ENCODE measurements around the gene RHOBTB1.
A peak's percentile ranks its signal among the peaks of the same experiment; 100 is the strongest.

The RHOBTB1 gene

DNA sequence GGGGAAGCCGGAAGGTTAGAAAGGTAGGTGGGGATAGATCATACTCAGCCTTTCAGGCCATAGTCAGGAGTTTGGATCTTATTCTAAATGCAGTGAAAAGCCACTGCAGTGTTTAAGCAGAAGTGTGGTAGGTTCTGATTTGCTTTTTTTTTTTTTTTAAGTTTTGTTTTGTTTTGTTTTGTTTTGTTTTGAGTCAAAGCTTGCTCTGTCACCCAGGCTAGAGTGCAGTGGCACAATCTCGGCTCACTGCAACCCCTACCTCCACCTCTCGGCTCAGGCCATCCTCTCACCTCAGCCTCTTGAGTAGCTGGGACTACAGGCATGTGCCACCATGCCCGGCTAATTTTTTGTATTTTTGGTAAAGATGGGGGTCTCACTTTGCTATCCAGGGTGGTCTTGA is 23.5 kb downstream of the RHOBTB1 start:
- H4K8ac ChIP-seq (ENCODE audit: low read depth, low read length): no peak overlapping the region

DNA sequence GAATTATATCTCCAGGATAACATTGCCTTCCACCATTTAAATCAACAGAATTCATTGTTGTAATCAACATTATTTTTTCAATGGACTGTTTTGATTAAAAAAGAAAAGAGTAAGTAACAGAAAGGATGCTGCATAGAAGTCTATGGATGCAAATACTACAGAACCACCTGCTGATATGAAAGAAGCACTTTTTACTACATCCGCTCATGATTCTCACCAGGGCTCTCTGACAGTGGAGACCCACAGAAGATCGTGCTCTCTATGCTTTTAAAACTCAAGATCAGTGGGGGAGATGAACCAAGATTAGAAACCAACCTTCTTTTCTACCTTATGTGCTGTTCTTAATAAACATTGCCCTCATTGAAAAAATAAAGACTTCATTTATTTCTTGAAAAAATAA is 24.4 kb downstream of the RHOBTB1 start:
- no peak overlapping the region for H3K9ac ChIP-seq (ENCODE audit: low read length)
- H2BK120ac ChIP-seq (ENCODE audit: low read depth, low read length): no peak overlapping the region

More for the DNA sequence above, 23.5 kb downstream of the RHOBTB1 start:
- no peak overlapping the region for H3K56ac ChIP-seq (ENCODE audit: low read length)
- no peaks in the 10 kb centered on the region for H3K79me1 ChIP-seq (ENCODE audit: low read length)
- no peaks in the 10 kb centered on the region for H3K36me3 ChIP-seq (ENCODE audit: control insufficient read depth, insufficient read depth, low read length)
- H2BK15ac ChIP-seq (replicated peaks; ENCODE audit: low read depth): no peak overlapping the region
- no peaks in the 10 kb centered on the region for H3K27me3 ChIP-seq (ENCODE audit: insufficient read depth, low read length, poor library complexity)
- no peak overlapping the region for H3K18ac ChIP-seq (ENCODE audit: low read length)
- no peaks in the 10 kb centered on the region for H3K79me2 ChIP-seq (ENCODE audit: control insufficient read depth, insufficient read depth, low read length)
- H3K9ac ChIP-seq (ENCODE audit: low read length): no peak overlapping the region
- H4K5ac ChIP-seq (ENCODE audit: low read length): no peak overlapping the region
- H3K4me3 ChIP-seq (ENCODE audit: low read length): no peak overlapping the region
- no peak overlapping the region for H3K27ac ChIP-seq (ENCODE audit: low read depth, low read length)
- H2AK5ac ChIP-seq (ENCODE audit: low read length): no peak overlapping the region
- H3K23ac ChIP-seq (ENCODE audit: low read length): no peak overlapping the region
- WGBS (ENCODE audit: extremely low coverage, insufficient coverage, low lambda C conversion rate): no CpG with 5 or more reads among the region's 4 CpGs
- no peak overlapping the region for H3K4ac ChIP-seq (ENCODE audit: low read depth, low read length)
- DNase-seq: no peak
- H2BK120ac ChIP-seq (ENCODE audit: low read depth, low read length): no peak overlapping the region
- no peak overlapping the region for H2BK5ac ChIP-seq (ENCODE audit: low read length)
- H3K4me2 ChIP-seq (ENCODE audit: low read length): no peak overlapping the region
- no peaks in the 10 kb centered on the region for H3K4me1 ChIP-seq (ENCODE audit: control insufficient read depth, low read depth, low read length)

DNA sequence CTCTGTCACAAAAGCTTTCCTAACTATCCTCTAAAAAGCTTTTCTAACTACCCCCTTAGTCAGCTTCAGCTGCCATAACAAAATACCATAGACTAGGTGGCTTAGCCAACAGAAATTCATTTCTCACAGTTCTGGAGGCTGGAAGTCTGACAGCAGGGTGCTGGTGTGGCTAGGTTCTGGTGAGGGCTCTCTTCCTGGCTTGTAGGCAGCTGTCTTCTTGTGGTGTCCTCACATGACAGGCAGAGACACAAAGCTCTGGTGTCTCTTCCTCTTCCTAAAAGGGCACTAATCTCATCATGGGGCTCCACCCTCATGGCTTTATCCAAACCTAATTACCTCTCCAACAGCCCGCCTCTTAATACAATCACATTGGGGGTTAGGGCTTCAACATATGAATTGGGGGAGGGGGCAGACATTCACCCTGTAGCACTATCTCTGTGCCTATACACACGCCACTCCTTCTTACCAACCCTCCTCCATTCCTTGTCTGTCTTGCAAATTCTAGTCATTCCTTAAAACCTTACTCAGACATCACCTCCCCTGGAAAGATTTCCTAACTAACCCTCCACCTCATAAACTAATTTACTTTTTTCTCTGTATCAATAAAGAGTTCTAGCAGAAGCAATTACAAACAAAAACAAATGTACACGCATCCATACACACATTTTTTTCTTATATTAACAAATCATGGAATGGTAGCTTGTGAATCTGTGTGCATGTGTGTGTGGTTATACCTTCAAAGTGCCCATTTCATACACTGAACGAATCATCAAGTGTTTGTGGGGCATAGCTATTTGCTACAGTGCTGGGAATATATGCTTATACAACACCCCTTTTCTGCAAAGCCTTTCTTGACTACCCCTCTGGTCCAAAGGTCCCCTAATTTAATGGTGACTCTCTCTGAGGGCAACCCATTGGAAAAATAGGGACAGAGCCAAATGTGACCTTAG is 26.4 kb downstream of the RHOBTB1 start:
- WGBS (ENCODE audit: extremely low coverage, insufficient coverage, low lambda C conversion rate): 100% methylated on average over 1 of the region's 4 CpGs
- no peak overlapping the region for H3K23ac ChIP-seq (ENCODE audit: low read length)
- H3K27ac ChIP-seq (ENCODE audit: low read depth, low read length): no peak overlapping the region

More for the DNA sequence above, 24.4 kb downstream of the RHOBTB1 start:
- Histone ChIP-seq H4K5ac (ENCODE audit: low read length) (no peak overlapping the region), H3K23ac (ENCODE audit: low read length) (no peak overlapping the region), H2BK15ac (replicated peaks; ENCODE audit: low read depth) (no peak overlapping the region), H3K36me3 (ENCODE audit: control insufficient read depth, insufficient read depth, low read length) (no peaks in the 10 kb centered on the region), H3K4me3 (ENCODE audit: low read length) (no peak overlapping the region), H3K4ac (ENCODE audit: low read depth, low read length) (no peak overlapping the region), H2BK5ac (ENCODE audit: low read length) (no peak overlapping the region), H3K18ac (ENCODE audit: low read length) (no peak overlapping the region), H3K4me2 (ENCODE audit: low read length) (no peak overlapping the region), H3K56ac (ENCODE audit: low read length) (no peak overlapping the region), H2AK5ac (ENCODE audit: low read length) (no peak overlapping the region), H3K27ac (ENCODE audit: low read depth, low read length) (no peak overlapping the region), H3K79me1 (ENCODE audit: low read length) (no peaks in the 10 kb centered on the region), H3K4me1 (ENCODE audit: control insufficient read depth, low read depth, low read length) (no peaks in the 10 kb centered on the region), H4K8ac (ENCODE audit: low read depth, low read length) (no peak overlapping the region), H3K27me3 (ENCODE audit: insufficient read depth, low read length, poor library complexity) (no peaks in the 10 kb centered on the region), H3K79me2 (ENCODE audit: control insufficient read depth, insufficient read depth, low read length) (no peaks in the 10 kb centered on the region)
- no CpG with 5 or more reads among the region's 2 CpGs for WGBS (ENCODE audit: extremely low coverage, insufficient coverage, low lambda C conversion rate)
- DNase-seq: no peak

DNA sequence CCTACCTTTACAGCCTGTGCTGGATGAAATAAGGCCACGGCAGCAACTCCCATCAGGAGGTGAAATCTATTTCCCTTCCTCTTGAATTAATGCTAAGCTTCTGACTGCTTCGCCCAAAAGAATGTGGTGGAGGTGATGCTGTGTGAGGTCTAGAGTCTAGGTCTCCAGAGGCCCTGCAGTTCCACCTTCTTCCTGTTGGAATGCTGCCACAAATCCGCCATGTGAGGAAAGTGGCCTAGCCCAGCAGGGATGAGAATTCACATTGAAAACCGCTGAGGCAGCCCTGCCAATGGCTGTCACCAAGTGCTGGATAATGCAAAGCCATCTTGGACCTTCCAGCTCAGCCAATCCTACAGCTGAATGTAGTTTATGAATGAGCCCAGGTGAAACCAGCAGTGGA is 28.0 kb downstream of the RHOBTB1 start:
- no peaks in the 10 kb centered on the region for H3K4me1 ChIP-seq (ENCODE audit: control insufficient read depth, low read depth, low read length)
- no CpG with 5 or more reads among the region's 4 CpGs for WGBS (ENCODE audit: extremely low coverage, insufficient coverage, low lambda C conversion rate)
- H4K5ac ChIP-seq (ENCODE audit: low read length): no peak overlapping the region
- H3K79me1 ChIP-seq (ENCODE audit: low read length): no peaks in the 10 kb centered on the region
- H3K9ac ChIP-seq (ENCODE audit: low read length): no peak overlapping the region
- no peak overlapping the region for H3K4me2 ChIP-seq (ENCODE audit: low read length)
- no peak overlapping the region for H3K4me3 ChIP-seq (ENCODE audit: low read length)
- no peak overlapping the region for H4K8ac ChIP-seq (ENCODE audit: low read depth, low read length)
- H3K18ac ChIP-seq (ENCODE audit: low read length): no peak overlapping the region
- H3K79me2 ChIP-seq (ENCODE audit: control insufficient read depth, insufficient read depth, low read length): no peaks in the 10 kb centered on the region
- DNase-seq: peak; percentile 62
- H3K4ac ChIP-seq (ENCODE audit: low read depth, low read length): no peak overlapping the region
- no peak overlapping the region for H2BK5ac ChIP-seq (ENCODE audit: low read length)
- no peaks in the 10 kb centered on the region for H3K36me3 ChIP-seq (ENCODE audit: control insufficient read depth, insufficient read depth, low read length)
- no peak overlapping the region for H3K23ac ChIP-seq (ENCODE audit: low read length)
- no peak overlapping the region for H2AK5ac ChIP-seq (ENCODE audit: low read length)
- no peaks in the 10 kb centered on the region for H3K27me3 ChIP-seq (ENCODE audit: insufficient read depth, low read length, poor library complexity)
- H3K27ac ChIP-seq (ENCODE audit: low read depth, low read length): no peak overlapping the region
- no peak overlapping the region for H2BK15ac ChIP-seq (replicated peaks; ENCODE audit: low read depth)
- H3K56ac ChIP-seq (ENCODE audit: low read length): no peak overlapping the region
- H2BK120ac ChIP-seq (ENCODE audit: low read depth, low read length): no peak overlapping the region

More for the DNA sequence above, 26.4 kb downstream of the RHOBTB1 start:
- Histone ChIP-seq H3K4ac (ENCODE audit: low read depth, low read length) (no peak overlapping the region), H2BK5ac (ENCODE audit: low read length) (no peak overlapping the region), H3K4me3 (ENCODE audit: low read length) (no peak overlapping the region), H2BK120ac (ENCODE audit: low read depth, low read length) (no peak overlapping the region), H3K4me1 (ENCODE audit: control insufficient read depth, low read depth, low read length) (no peaks in the 10 kb centered on the region), H4K8ac (ENCODE audit: low read depth, low read length) (no peak overlapping the region), H3K79me1 (ENCODE audit: low read length) (no peaks in the 10 kb centered on the region), H2AK5ac (ENCODE audit: low read length) (no peak overlapping the region), H3K4me2 (ENCODE audit: low read length) (no peak overlapping the region), H3K56ac (ENCODE audit: low read length) (no peak overlapping the region), H3K27me3 (ENCODE audit: insufficient read depth, low read length, poor library complexity) (no peaks in the 10 kb centered on the region), H3K79me2 (ENCODE audit: control insufficient read depth, insufficient read depth, low read length) (no peaks in the 10 kb centered on the region), H4K5ac (ENCODE audit: low read length) (no peak overlapping the region), H2BK15ac (replicated peaks; ENCODE audit: low read depth) (no peak overlapping the region), H3K18ac (ENCODE audit: low read length) (no peak overlapping the region), H3K36me3 (ENCODE audit: control insufficient read depth, insufficient read depth, low read length) (no peaks in the 10 kb centered on the region), H3K9ac (ENCODE audit: low read length) (no peak overlapping the region)
- DNase-seq: no peak

DNA sequence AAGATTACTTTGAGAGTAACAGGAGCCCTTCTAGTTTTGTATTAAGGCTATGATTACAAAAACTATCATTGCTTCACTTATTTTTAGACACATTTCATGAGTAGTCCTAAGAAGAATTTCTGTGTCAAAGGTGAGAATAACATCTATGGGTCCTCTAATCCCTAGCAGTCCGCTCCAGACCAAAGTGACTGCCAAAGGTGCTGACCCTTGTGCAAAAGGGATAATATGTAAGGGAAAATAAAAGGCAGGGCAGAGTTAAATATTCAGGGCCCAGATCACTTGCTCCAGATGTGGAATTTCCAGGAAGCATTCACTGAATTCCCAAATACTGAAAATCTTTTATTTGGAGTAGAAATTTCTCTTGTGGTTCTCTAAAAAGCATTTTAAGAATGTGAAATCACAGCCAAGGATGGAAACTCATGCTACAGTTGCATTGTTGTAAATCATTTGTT is 29.3 kb downstream of the RHOBTB1 start:
- no peak overlapping the region for H3K4me2 ChIP-seq (ENCODE audit: low read length)
- no peaks in the 10 kb centered on the region for H3K4me1 ChIP-seq (ENCODE audit: control insufficient read depth, low read depth, low read length)
- H3K9ac ChIP-seq (ENCODE audit: low read length): no peak overlapping the region
- no peak overlapping the region for H3K18ac ChIP-seq (ENCODE audit: low read length)
- no peak overlapping the region for H3K56ac ChIP-seq (ENCODE audit: low read length)
- DNase-seq: no peak
- H2BK5ac ChIP-seq (ENCODE audit: low read length): no peak overlapping the region
- H3K4me3 ChIP-seq (ENCODE audit: low read length): no peak overlapping the region
- no peak overlapping the region for H4K8ac ChIP-seq (ENCODE audit: low read depth, low read length)
- no peak overlapping the region for H2BK120ac ChIP-seq (ENCODE audit: low read depth, low read length)
- H2AK5ac ChIP-seq (ENCODE audit: low read length): no peak overlapping the region
- no peaks in the 10 kb centered on the region for H3K79me1 ChIP-seq (ENCODE audit: low read length)
- H3K79me2 ChIP-seq (ENCODE audit: control insufficient read depth, insufficient read depth, low read length): no peaks in the 10 kb centered on the region
- WGBS (ENCODE audit: extremely low coverage, insufficient coverage, low lambda C conversion rate): no CpG with 5 or more reads among the region's 1 CpG
- no peak overlapping the region for H3K4ac ChIP-seq (ENCODE audit: low read depth, low read length)
- no peak overlapping the region for H3K27ac ChIP-seq (ENCODE audit: low read depth, low read length)
- H4K5ac ChIP-seq (ENCODE audit: low read length): no peak overlapping the region
- H3K27me3 ChIP-seq (ENCODE audit: insufficient read depth, low read length, poor library complexity): no peaks in the 10 kb centered on the region
- H3K23ac ChIP-seq (ENCODE audit: low read length): no peak overlapping the region
- H3K36me3 ChIP-seq (ENCODE audit: control insufficient read depth, insufficient read depth, low read length): no peaks in the 10 kb centered on the region
- no peak overlapping the region for H2BK15ac ChIP-seq (replicated peaks; ENCODE audit: low read depth)

Measured in mesendoderm (in vitro differentiated cells).